ENCODE measurements around the gene KIF3B. TPM values are rescaled to one million over a fixed set of nuclear protein-coding genes. Genes with fewer than 3 reads are reported as not detected.
"Not testable (repeated sequence)": the region's sequence is repeated elsewhere in the genome, so short reads cannot be mapped to it uniquely, and the experiment has no call there.

Gene KIF3B
- total RNA-seq, 1 donor from 2014 or later, result 37.0 TPM

DNA sequence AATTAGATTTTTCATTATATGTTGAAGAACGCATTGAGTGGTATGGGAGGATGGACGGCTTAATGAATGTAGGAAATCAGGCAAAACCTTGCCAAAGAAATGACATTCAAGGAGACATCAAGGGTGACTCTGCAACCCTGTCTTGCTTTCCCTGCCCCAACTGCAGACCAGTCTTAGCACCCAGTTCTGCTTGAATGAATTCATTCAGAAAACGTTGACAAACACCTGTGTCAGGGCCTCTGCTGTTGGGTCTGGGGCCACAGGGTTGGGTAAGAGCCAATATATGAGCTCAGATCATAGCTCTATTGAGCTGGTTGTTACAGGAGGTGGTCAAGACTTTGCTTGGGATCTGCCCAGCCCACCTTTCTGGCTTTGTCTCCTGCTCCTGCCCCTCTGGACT lies 73.0 kb downstream of the KIF3B start:
- Histone ChIP-seq H3K27me3 (ENCODE audit: control insufficient read depth, insufficient read depth, low read length) (no peaks in the 10 kb centered on the region), H3K36me3 (ENCODE audit: control insufficient read depth, insufficient read depth, low read length) (no peaks in the 10 kb centered on the region), H3K4me3 (ENCODE audit: low read depth, low read length) (no peak overlapping the region)
- DNase-seq (ENCODE audit: low read depth), result no peak
- TF ChIP-seq, protein P1, sequence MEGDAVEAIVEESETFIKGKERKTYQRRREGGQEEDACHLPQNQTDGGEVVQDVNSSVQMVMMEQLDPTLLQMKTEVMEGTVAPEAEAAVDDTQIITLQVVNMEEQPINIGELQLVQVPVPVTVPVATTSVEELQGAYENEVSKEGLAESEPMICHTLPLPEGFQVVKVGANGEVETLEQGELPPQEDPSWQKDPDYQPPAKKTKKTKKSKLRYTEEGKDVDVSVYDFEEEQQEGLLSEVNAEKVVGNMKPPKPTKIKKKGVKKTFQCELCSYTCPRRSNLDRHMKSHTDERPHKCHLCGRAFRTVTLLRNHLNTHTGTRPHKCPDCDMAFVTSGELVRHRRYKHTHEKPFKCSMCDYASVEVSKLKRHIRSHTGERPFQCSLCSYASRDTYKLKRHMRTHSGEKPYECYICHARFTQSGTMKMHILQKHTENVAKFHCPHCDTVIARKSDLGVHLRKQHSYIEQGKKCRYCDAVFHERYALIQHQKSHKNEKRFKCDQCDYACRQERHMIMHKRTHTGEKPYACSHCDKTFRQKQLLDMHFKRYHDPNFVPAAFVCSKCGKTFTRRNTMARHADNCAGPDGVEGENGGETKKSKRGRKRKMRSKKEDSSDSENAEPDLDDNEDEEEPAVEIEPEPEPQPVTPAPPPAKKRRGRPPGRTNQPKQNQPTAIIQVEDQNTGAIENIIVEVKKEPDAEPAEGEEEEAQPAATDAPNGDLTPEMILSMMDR (IDR thresholded peaks at IDR 0.05; ENCODE audit: insufficient read depth, low read length, poor library complexity, severe bottlenecking), result no peak

DNA sequence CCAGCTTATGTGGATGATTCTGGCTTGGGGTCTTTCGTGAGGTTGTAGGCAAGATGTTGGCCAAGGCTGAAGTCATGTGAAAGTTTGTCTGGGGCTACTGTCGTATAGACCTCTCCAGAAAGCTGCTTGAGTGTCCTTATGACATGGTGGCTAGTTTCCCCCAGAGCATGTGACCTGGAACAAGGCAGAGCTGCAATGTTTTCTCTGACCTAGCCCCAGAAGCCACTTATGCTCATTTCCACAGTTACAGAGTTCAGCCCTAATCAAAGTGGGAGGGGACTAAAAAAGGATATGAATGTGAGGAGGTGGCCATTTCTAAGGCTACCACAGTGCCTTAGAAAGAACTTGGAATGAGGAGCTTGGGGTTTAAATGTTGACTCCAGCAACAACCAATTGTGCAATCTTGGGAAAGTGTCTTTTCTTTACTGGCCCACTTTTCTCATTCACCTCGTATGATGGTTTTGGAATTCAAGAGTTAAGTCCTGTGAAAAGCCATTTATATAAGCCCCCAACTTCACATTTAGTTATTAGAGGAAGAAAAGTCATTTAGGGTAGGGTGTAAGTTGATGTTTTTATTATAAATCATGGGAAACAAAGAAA lies 74.8 kb downstream of the KIF3B start:
- DNase-seq (ENCODE audit: low read depth), result no peak
- no peaks in the 10 kb centered on the region for H3K27me3 ChIP-seq (ENCODE audit: control insufficient read depth, insufficient read depth, low read length)
- no peak overlapping the region for H3K4me3 ChIP-seq (ENCODE audit: low read depth, low read length)
- TF ChIP-seq, protein P1 (IDR thresholded peaks at IDR 0.05; ENCODE audit: insufficient read depth, low read length, poor library complexity, severe bottlenecking), result no peak
- no peaks in the 10 kb centered on the region for H3K36me3 ChIP-seq (ENCODE audit: control insufficient read depth, insufficient read depth, low read length)

DNA sequence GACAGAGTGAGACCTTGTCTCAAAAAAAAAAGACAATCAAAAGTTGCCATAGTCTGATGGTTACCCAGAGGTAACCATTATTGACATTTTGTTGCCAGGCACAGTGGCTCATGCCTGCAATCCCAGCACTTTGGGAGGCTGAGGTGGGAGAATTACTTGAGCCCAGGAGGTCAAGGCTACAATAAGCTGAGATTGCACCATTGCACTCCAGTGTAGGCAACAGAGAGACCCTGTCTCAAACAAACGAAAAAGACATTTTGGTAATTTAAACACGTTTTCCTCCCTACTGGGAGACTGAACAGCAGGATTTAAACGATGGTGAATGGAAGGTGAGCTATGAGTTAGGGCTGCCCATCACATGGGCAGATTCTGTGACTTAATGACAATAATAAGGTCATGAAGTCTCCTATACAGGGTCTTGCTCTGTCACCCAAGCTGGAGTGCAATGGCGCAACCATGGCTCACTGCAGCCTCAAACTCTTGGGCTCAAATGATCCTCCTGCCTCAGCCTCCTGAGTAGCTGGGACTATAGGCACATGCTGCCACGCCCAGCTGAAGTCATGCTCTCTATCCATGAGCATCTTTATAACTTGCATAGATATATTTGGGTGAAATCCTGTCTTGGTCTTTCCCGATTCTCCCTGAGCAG lies 76.5 kb downstream of the KIF3B start:
- TF ChIP-seq, protein P1 (IDR thresholded peaks at IDR 0.05; ENCODE audit: insufficient read depth, low read length, poor library complexity, severe bottlenecking), result no peak
- H3K36me3 ChIP-seq (ENCODE audit: control insufficient read depth, insufficient read depth, low read length), result no peaks in the 10 kb centered on the region
- no peak overlapping the region for H3K4me3 ChIP-seq (ENCODE audit: low read depth, low read length)
- DNase-seq (ENCODE audit: low read depth), result no peak
- no peaks in the 10 kb centered on the region for H3K27me3 ChIP-seq (ENCODE audit: control insufficient read depth, insufficient read depth, low read length)

DNA sequence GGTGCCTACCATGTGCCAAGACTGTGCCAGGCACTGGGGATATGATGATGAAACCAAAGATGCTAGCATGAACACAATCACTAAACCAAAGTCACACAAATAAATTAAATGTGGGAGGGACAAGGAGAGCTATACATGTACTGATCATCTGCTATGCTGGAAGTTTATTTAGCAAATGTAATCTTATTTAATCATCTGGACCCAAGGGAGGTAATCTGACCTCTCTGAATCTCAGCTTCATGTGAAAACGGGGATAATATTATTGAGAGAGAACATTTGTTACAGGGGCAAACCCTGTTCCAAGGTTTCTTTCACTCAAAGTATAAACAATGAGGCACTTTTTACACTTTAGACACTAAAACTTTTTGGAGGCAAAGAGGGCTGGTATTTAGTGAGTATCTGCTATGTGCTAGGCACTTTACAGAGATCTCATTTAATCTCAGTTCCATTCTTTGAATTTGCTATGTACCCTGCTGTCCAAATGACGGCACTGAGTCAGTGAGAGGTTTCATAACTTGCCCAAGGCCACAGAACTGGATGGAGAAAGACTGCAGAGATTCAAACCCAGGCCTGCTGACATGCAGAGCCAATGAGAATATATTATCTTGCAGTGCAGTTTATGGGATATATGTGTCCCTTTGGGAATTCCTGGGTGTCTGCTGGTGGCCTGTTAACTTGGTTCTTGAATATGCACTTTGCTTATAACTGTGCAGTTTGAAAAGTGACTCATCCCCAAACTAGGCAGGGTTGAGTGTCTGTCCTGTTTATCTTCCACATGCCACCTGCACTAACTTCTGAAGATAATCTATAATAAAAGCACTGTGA lies 77.4 kb downstream of the KIF3B start:
- DNase-seq (ENCODE audit: low read depth), result no peak

DNA sequence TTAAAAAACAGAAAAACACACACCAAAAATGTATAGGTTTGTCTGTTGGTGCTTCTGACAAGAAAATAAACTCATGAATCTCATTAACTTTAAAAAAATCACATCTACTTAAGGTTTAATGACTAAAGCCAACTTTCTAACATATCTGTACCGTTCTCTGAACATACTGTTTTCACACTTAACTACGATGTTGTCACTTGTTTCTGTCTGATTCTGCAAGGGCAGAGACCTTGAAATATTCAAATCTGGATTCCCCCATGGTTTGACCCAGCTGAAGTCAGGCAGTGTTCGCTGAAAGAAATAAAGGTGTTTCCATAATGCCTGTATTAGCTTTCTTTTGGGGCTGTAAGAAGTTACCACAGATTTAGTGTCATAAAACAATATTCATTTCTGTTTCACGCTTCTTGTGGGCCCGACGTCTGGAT lies 78.0 kb downstream of the KIF3B start:
- no peak for DNase-seq (ENCODE audit: low read depth)

More for the DNA sequence above, 77.4 kb downstream of the KIF3B start:
- TF ChIP-seq, protein P1 (IDR thresholded peaks at IDR 0.05; ENCODE audit: insufficient read depth, low read length, poor library complexity, severe bottlenecking), result no peak
- no peak overlapping the region for H3K4me3 ChIP-seq (ENCODE audit: low read depth, low read length)
- H3K27me3 ChIP-seq (ENCODE audit: control insufficient read depth, insufficient read depth, low read length), result no peaks in the 10 kb centered on the region
- no peaks in the 10 kb centered on the region for H3K36me3 ChIP-seq (ENCODE audit: control insufficient read depth, insufficient read depth, low read length)

DNA sequence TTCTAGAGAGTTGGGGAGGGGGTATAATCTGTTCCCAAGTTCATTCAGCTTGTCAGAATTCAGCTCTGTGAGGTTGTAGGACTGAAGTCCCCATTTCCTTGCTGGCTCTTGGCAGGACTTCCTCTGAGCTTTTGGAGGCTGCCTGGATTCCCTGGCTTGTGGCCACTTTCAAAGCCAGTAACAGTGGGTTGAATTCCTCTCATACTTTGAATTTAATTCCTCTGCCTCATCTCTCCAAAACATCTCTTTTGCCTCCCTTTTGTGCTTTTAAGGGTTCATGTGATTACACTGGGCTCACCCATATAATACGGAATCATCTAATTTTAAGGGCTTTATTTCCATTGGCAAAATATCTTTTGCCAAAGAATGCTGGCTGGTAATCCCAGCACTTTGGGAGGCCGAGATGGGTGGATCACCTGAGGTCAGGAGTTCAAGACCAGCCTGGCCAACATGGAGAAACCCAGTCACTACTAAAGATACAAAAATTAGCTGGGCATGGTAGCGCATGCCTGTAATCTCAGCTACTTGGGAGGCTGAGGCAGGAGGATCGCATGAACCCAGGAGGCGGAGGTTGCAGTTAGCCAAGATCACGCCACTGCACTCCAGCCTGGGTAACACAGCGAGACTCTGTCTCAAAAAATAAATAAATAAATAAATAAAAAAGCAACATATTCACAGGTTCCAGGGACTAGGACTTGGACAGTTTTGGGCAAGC lies 78.6 kb downstream of the KIF3B start:
- H3K4me3 ChIP-seq (ENCODE audit: low read depth, low read length); H3K27me3 ChIP-seq (ENCODE audit: control insufficient read depth, insufficient read depth, low read length); H3K36me3 ChIP-seq (ENCODE audit: control insufficient read depth, insufficient read depth, low read length); DNase-seq (ENCODE audit: low read depth): not testable (repeated sequence)

More for the DNA sequence above, 78.0 kb downstream of the KIF3B start:
- no peaks in the 10 kb centered on the region for H3K27me3 ChIP-seq (ENCODE audit: control insufficient read depth, insufficient read depth, low read length)
- no peaks in the 10 kb centered on the region for H3K36me3 ChIP-seq (ENCODE audit: control insufficient read depth, insufficient read depth, low read length)
- H3K4me3 ChIP-seq (ENCODE audit: low read depth, low read length), result no peak overlapping the region
- TF ChIP-seq, protein P1 (IDR thresholded peaks at IDR 0.05; ENCODE audit: insufficient read depth, low read length, poor library complexity, severe bottlenecking), result no peak

Measured in kidney epithelial cell (primary cell).